Activated naive CD4-positive, alpha-beta T cell treated with anti-CD3 and anti-CD28 coated beads, Interleukin-2, amount 50 U/mL, for 16 hours (primary cell): ENCODE results near the gene LEF1.

Experiments
- DNase-seq: peaks from one replicate; pipeline ENCODE4 v3.0.0-alpha.2; 2020

Gene LEF1

DNA sequence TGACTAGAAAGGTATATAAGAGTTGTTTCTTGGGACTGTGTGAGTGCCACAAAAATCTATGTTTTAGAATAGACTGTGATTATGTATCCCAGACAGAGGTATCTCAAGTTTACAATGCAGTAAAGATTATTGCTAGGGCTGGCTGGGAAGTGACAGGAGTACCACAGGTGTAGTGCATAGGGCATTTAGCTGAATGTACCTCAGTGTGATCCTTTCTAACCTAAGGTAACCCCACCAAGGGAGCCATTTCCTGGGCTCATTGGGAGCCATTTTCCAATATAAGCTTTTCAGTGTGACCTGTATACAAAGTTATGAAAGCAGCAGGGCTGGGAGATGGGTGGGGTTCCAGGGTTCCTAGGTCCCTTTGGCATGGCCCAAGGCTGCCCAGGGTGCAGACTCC lies 6.1 kb upstream of the LEF1 start:
- no peak for DNase-seq

DNA sequence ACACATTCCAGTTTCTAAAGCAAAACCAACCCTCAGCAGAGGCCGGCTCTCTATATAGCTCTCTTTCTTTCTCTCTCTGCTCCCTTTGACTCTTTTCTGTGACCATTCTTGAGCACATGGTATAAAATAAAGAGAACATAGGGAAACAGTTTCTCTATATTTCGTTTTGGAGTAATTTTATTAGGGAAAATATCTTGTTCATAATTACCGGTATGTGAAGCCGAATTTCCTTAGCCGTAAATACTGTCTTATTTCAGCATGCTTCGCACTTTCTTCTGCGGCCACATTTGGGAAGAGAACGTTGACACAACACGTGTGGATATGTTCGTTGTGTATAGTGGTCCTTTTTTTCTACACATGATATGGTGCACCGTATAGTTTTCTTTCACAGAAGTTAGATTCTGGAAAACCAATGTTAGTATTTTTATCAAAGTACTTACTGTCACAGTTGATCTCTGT lies 4.9 kb upstream of the LEF1 start:
- no peak for DNase-seq

DNA sequence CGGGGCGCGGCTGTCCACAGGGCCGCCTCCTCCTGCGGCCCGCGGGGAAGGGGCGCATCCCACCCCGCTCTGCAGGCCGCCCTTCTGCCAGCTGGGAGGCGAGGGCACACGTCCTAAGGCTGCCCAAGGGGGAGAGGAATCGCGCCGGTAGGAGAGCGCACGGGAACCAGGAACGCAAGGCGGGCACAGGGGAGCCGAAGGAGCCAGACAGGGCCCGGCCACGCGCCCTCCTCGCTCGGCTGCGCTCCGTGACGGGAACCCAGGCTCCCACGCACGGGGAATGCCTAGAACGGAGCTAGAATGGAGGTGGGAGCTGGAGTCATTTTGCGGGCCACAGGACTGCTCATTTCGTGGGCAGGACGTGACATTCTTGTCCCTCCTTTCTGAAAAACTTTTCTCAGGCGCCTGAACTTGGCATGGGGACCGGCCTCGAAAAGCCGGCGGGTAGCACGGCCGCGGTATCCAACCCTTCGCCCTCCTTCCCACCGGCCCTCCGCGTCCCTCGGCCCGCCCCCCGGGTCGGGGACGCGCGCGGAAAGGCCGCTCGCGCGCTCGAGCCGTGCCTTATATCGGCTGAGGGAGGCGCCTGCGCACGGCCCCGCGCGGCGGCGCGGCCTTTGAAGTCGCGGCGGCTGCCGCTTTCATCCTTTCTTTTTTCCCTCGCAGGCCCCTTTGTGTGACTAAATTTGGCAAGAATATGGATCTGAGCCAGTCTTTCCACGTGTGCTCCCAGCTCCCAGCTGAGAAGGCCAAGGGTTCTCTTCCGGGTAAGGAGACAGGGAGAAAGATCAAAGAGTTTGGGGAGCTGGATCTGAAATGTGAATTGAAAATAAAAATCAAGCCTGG lies 4.2 kb upstream of the LEF1 start:
- peak; percentile 81 for DNase-seq

DNA sequence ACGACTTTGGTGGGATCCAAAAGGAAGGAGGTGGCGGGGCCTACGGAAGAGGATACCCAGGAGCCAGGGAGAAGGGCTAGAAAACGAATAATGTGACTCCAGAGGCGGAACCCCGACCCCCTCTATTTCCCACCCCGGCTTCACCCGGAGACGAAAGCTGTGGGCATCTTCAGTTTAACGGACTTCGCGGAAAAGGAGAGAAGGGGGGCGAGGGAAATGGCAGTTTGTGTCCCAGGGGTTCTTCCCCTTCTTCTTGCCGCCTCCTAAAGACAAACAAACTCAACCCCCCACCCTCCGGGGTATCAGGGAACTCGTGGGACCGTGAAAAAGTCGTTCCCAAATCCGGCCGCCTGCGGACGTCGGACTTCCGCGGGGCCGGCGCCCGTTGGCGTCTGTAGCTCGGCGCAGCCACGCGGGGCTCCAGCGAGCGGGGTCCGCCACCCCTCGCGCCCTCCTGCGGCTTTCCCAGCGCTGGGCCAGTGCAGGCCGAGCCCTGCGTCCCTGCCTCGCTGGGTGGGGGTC lies 3.6 kb upstream of the LEF1 start:
- DNase-seq: peak; percentile 52

DNA sequence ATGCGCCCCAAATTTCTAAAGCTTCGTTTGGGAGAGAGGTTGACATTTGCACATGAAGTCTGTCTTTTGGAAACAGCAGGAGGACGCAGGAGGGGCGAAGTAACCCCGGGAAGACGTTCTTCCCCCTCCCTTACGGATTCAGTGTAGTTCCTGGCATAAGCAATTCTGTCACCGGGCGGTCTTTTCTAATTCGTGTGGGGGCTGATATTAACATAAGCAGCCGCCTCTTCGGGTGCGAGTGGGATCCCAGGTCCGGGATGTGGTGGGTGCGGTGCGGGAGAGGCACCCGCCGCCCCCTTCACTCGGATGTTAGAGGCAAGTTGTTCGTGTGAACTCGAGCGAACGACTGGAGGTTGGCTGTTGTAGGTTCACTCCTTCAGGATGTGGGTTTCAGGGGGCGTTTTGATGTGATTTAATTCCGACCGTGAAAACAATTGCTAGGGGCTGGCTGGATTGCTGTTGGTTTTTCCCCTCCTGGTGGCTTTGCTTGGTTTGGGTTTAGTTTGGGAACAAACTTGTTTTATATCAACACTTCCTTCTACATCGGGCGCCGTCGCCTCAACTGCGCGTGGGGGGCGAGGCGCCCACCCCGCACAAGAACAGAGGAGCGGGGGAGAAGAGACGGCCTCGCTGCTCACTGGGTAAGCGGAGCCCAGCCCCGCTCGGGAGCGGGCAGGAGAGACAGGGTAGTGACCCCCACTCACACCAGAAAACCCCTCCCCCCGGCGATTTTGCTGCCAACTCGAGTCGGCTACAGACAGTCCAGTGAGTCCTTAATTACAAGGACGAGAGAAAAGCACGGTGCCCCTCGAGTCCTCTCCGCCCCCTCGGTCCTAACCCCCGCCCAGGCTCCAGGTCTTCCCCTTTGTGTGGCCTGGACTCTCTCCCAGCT lies 2.9 kb upstream of the LEF1 start:
- DNase-seq: peak; percentile 68

DNA sequence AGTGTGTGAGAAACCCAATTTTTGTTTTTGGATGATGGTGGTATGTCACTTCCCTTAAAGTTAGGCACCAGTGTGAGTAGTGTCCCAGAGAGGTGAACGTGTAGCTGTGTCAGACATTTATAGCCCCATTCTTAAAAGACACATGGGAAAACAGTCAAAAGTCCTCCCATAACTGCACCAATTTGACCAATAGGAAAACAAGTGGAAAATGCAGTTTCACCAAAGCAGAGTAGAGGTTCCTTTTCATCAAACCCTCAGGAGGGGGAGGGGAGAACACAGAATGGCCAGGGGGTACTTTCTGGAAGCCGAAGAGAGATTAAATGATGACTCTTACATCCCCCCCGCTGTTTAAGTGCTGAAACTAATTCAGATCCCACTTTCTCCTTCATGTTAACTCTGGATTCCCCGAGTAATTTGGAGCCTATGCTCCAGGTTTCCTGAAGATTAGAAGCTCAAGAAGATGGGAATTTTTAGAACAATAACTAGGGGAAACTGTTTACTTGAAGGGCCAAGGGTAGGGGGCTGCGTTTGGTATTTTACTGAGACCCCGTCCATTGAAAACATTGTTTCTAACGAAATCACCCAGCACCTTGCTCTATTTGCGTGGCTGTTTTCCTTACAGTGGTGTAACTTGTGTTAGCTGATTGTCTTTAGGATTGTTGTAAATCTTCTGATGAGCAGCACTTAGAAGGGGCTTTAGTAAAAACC lies 2.1 kb upstream of the LEF1 start:
- no peak for DNase-seq

DNA sequence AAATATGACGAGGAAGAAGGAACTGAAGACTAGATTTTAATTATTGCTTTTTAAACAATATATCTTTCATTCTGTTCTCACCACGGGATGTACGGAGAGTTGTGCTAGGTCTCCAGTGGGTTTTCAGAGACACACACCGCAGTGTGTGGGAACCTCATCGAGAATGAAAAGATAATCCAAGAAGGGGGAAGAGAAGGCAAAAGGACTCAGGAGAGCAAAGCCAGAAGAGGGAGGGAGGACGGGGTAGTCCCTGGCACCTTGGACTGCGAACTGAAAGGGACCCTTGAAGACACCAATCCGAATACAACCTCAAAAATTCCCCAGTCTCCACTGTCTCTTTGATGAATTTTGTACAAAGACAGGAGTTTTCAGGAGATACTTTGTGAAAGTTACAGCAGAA lies 932 bp upstream of the LEF1 start:
- DNase-seq: no peak

DNA sequence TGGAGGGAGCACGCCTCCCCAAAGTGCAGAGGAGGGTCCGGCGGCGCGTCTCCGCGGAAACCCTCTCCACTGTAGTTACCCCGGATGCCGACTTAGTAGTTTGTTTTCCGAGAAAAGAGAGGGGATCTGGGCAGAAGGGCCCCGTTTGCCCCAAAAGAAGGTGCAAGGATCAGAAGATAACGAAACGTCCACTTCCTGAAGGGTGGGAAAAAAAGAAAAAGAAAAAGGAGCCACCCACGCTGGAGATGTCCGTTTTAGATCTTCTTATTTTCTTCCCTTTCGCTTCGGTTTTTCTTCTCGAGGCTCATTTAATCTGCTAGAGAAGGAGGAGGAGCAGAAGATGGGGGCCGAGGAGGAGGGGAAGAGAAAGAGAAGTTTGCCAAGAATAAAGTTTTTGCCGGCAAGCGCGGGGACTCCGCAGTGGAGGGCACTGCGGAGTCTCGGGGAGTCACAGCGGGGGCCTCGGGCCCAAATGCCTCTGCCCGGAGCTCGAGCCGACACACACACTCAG lies 517 bp downstream of the LEF1 start:
- DNase-seq: peak; percentile 41

DNA sequence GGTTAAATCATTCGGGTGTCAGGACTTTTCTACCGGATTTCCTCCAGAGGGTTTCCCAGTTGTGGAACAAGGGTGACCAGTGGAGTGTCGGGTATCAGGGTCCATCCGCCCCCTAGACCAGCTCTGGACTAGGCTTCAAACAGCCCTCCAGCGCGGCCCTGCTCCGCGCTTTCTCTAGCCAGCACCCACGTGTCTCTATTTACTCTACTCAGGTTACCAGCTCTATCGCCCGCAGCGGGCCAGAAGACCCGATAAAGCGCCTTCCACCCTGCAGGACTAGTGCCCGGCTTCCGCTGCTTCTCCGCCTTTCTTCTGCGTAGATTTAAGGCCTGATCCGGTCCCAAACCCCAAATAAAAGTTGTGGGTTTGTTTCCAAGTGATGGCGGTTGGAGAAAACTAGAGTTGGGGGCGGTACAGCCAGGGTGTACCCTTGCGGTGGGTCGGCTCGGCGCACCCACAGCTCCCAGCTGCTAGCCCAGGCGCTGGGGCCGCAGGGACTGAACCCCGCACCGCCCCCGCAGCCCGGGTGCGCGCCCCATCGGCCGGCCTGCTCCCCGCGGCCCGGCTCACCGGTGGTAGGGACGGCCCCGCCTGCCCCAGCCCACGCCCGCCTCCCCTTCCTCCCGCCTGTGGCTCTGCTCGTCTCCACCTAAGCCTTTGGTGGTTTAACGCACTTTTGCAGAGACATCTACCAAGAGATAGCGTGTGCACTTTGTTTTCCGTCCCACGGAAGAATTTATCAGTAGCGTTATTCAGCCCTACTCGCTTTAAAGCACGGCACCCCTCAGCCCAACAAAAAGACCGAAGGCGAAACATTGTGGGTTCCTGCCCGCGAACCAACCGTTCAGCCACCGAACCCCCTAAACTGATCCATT lies 2.1 kb downstream of the LEF1 start:
- DNase-seq: peak; percentile 76

DNA sequence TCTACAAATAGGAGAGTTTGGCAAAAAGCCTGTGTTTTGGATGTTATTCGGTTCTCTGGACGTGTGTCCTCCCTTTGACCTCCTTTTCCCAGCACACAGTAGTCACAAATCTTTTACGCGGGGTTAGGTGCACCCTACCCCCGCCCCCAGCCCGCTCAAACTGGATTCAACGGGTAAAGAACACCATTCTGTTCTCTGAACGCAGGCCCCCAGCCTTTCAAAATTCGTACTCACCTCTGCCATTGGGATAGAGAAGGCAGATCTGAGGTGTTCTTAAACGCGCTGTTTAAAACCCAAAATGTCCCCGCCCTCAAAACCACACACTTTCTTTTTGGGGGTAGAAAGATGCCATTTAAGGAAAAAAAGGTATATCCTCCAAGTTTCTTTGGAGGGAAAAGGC lies 2.7 kb downstream of the LEF1 start:
- DNase-seq: peak; percentile 61

DNA sequence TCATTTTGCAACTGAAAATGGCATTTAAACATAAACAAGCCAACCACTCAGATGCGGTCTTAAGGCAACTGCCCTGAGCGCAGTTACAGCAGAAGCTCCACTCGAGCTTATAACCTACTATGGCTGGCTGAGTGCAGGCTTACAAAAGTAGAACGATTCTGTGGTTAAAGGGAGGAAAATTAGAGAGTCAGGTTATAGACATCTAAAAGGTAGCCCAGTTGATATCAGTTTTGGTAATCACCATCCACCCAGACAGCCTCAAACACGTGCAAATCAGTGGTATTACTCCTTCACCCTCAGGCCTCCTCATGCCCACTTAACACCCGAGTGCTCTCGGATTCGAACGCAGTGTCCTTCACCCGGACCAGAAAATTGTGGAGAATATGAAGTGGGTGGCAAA lies 3.1 kb downstream of the LEF1 start:
- peak; percentile 20 for DNase-seq

DNA sequence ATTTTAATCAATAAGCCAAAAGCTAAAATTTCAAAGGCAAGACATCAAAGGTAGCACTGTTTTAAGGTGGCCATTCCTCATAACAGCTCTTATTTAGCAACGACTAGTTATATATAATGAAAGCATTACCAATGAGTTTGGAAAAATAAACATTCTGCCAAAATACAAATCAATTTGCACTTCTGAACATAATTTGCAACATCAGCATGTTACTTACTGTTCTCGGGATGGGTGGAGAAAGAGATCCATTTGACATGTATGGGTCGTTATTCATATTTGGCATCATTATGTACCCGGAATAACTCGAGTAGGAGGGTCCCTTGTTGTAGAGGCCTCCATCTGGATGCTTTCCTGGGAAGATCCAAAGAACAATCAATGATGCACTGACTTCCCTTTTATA lies 5.4 kb downstream of the LEF1 start:
- no peak for DNase-seq

DNA sequence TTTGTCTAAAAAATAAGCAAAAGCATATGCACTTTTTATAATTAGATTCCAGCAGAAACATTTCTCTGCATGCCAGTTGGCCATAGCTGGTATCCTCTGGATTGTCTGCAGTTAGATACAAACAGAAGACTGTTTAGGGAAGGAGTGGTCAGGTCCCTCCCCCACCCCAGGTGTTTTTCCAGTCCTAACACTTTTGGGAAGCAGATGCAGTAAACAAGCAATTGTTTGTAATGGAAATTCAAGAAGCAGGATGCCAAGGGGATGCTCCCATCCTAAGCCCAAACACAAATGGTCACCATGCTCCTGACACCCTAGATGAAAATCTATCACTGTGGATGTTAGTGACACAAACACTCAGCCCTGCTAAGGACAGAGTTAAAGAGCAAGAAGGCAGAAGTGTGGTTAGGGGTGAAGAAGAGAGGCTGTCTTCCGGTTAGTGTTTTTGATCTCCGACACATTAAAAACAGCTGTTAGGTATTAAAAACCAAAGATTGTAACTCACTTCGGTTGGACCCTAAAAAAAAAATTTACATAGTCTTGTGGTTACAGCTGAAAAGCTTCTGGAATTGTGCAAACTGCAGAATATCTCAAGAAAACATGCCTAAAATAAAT lies 7.9 kb downstream of the LEF1 start:
- no peak for DNase-seq

DNA sequence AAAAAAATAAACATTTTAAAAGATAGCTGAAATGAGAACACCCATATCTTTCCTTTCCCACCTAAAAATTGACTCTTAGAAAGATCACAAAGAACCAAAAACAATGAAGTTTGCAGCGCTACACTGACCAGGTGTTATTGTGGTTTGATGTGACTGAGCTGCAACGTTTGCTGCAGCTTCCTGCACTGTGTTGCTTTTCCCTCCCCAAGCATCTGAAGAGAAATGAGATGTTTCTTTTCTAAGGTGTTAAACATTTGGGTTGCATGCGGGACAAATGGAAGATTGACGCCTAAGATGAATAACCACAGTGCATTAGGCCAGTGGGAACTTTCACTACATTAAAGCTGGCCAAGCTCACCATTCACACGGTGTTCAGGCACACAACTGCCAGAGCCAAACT lies 8.9 kb downstream of the LEF1 start:
- no peak for DNase-seq

DNA sequence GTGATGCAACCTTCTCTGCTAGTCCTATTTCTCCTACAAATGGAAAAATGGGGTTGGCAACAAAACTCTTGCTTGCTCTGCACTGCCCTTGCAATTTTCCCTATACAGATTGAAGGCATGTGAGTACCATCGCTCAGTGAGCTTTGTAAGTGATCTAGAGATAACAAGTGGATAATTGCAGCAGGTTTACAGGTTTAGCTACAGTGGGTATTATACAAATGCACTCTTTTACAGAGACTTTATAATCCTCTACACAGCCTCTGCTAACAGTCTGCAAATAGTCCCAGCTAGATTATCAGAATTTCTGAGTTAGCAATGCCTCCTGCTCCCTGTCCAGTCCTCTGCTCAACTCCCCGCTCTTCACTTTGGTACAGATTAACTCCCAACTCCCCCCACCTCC lies 11.1 kb downstream of the LEF1 start:
- no peak for DNase-seq

DNA sequence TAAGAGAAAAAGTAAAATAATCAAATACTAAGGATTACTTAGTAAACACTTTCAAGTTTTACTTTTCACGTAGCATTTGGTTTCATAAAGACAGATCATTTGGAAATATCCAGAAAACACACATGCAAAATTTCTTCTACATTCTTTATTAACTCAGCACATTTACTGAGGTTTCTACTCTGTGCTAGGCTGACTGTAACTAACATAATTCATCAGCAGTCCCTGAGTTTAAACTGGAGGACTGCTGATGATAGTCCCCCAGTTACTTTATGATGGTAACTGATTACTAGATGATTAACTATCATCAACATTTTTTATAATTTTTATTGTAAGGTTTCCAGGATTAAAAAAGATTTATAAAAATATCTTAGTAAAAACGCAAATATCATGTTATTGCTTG lies 12.3 kb downstream of the LEF1 start:
- no peak for DNase-seq

DNA sequence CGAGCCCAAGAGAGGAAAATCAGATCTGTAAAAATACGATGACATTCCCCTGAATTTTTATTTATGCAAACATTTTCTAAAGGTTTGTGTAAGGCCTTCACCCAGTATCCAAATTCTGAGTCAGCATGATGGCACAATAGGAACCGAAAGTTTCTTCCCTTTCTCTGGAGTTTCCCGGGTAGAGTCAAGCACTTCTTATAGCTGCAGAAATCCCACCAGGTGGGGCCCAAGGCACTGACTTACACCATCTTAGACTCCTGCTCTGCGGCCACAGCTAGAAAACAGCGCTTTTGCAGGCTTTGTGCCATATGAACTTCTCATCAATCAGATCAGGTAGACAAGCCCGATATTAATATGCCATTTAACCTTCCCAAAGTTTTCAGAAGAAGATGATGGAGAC lies 13.4 kb downstream of the LEF1 start:
- peak; percentile 44 for DNase-seq

DNA sequence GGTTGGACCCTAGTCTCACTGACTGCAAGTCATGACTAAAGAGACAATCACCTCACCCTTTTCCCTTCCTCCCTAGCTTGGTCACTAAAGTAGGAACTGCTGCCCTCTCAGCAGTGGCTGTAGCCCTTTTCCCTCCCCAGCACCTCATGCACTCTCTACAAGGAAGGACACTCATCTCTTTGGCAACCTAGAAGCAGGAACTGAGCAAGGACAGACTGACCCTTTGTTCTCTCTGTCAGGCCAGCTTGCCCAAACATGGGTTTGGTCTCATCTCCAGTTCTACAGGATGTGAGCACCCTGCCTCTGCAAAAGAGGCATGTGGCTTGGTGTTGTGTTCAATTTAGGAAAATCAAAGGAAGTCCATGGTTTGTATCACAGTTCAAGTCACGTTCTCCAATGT lies 15.8 kb downstream of the LEF1 start:
- DNase-seq: no peak

DNA sequence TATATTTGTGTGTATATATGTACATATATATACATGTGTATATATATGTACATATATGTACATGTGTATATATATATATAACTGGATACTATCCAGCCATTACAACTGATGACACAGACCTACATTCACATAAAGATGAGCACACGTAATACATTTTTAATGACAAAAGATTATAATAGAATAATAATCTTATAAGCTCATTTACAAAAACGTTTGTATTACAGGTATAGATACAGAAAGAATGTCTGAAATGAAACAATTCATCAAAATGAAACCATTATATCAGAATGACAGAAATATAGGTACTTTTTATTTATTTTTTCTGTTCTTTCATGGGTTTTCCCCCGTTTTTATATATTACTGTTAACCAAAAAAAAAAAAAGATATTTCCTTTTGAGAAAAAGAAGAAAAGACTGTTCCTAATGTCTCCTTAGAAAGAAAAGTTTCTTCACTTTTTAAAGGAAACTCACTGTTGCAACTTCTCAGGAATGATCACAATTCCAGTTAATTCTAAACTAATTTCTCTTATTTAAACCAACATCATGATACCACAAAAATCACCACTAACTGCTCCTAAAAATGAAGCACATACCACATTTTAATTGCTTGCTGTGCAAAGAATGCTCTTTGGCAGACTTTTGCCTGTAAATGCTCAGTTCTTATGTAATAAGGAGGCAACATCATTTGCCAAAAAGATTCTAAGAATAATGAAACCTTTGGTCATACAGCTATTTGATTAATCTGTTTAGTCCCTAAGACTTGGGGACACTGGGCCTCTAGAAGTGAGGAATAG lies 18.9 kb downstream of the LEF1 start:
- DNase-seq: no peak

DNA sequence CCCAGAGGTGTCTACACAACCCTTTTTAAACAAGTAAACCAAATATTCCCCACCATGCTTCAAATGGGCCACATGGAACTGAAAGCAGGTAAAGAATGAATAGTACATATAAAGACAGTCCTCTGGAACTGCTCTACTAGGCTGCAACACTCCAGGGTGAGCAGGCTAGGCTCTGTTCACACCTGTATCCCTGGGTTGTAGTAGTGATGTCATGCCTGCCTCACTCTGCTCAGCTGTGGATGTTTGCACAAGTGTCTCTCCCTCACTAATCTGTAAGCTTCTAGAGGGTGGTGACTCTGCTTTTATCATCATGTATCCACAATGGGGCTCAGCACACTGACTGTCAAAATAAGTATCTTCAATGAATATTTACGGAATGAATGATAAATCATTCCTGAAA lies 20.4 kb downstream of the LEF1 start:
- no peak for DNase-seq

DNA sequence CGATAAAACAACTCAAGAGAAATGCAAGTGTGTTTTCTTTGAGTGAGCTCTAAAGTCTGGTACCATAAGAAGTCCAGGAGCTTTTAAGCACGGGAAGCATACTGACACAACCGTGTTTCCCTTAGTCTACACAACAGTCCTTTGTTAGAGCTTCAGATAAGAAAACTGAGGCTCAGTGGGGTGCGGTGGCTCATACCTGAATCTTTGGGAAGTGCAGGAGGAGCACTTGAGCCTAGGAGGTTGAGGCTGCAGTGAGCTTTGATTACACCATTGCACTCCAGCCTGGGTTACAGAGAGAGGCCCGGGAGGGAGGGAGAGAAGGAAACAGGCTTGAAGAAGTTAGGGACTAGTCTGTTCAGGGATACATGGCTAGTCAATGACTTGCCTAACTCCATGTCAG lies 21.9 kb downstream of the LEF1 start:
- no peak for DNase-seq
